Adrenal gland (tissue), 12 donors: ENCODE measurements around the gene PSD. TPM values are rescaled to one million over a fixed set of nuclear protein-coding genes. Genes with fewer than 3 reads are reported as not detected.
A peak's percentile ranks its signal among the peaks of the same experiment; 100 is the strongest.

ENCODE experiments used
- DNase-seq, 7 donors: peaks; one replicate each; pipeline ENCODE4 v3.0.0-alpha.2; 2019 to 2020
- H3K27ac ChIP-seq, 5 donors: fragments of 200-600 bp; sonication (generic) in 4 of 5; 1 replicate in 3 of 5; 2 replicates in 2 of 5; pipeline versions ENCODE4 v1.5.1 to v1.8.0; 2016 to 2020; ENCODE audit warnings: mild to moderate bottlenecking in 1 of 5
- H3K27me3 ChIP-seq: fragments of 200-600 bp; 2 replicates; pipeline ENCODE4 v1.8.0; 2021
- H3K36me3 ChIP-seq, 2 donors: fragments of 200-600 bp; replicated peaks in 1 of 2; 1 replicate in 1 of 2; 2 replicates in 1 of 2; pipeline versions ENCODE4 v1.5.1 to v1.8.0; 2018 to 2022
- H3K4me1 ChIP-seq, 2 donors: fragments of 200-600 bp; replicated peaks in 1 of 2; 1 replicate in 1 of 2; 2 replicates in 1 of 2; pipeline versions ENCODE4 v1.5.1 to v1.8.0; 2018 to 2021
- H3K4me3 ChIP-seq, 4 donors: fragments of 200-600 bp; sonication (generic) in 3 of 4; one replicate each; pipeline ENCODE4 v1.5.1; 2016 to 2018
- H3K9me3 ChIP-seq, 3 donors: fragments of 200-600 bp; sonication (generic) in 1 of 3; replicated peaks in 1 of 3; 1 replicate in 2 of 3; 2 replicates in 1 of 3; pipeline versions ENCODE4 v1.5.1 to v1.8.0; 2016 to 2021
- POLR2A ChIP-seq, 2 donors: fragments of 450-650 bp; IDR thresholded peaks; one replicate each; pipeline ENCODE4 v1.6.1; 2017; ENCODE audit warnings: antibody characterized with exemption in 2 of 2, mild to moderate bottlenecking in 2 of 2, moderate library complexity in 1 of 2
- WGBS, 4 donors: extraction: QIAGEN DNeasy Blood & Tissue Kit in 2 of 4; methylation state at CpG; one replicate each; pipeline versions ENCODE4 v1.1.5 to v1.1.7; 2013 to 2017; 5-methylcytosine and 5-hydroxymethylcytosine counted together
- intact Hi-C, 2 donors: fragments of 100-400 bp; cut with DNase I; formaldehyde crosslinking; loops; one replicate each; pipeline versions ENCODE4 v1.14.1 to v1.15.0; 2022 to 2023
- polyA plus RNA-seq, 3 donors: library from polyadenylated mRNA; stranded (reverse); fragments of 200-250 nt in 2 of 3; fragments of 350-450 nt in 1 of 3; fragmentation: Illumina TruSeq in 1 of 3; extraction: RNeasy Lipid Tissue Mini Kit (QIAGEN cat#74804) in 1 of 3; gene quantifications; one replicate each; pipeline ENCODE4 v1.2.3, GENCODE V29; 2013 to 2014
- total RNA-seq, 9 donors: library from RNA; depleted of rRNA in 4 of 9; stranded (reverse); fragments of >200 nt in 4 of 9; fragments of 120-200 nt in 1 of 9; fragmentation: NEBNext Ultra II Directional in 1 of 9; extraction: Animal tissue kit (Norgen Biotek cat#: 25700) in 1 of 9; gene quantifications; one replicate each; pipeline versions ENCODE4 v1.1.0 to v1.2.4, GENCODE V29; 2013 to 2023
- TF ChIP-seq, protein P1 (sequence below), 6 experiments: fragments of 450-650 bp in 4 of 6; fragments of 200-600 bp in 2 of 6; sonication (generic) in 1 of 6; IDR thresholded peaks; 1 replicate in 5 of 6; 2 replicates in 1 of 6; pipeline versions ENCODE4 v1.5.1 to v1.8.0; 2016 to 2021; ENCODE audit warnings: antibody characterized with exemption in 6 of 6, mild to moderate bottlenecking in 2 of 6, moderate library complexity in 1 of 6
- donor health status: healthy with polysubstance abuse.
- donor health status: Bipolar disorder and iron deficiency.
- donor health status: DM: yes; HTN: yes; CAD: no.
- donor health status: DM: no; HTN: no; CAD: no.
- donor health status: DM: no; HTN: no; CAD: no.
- donor health status: DM: yes; HTN: yes; CAD: no.

Gene PSD
- total and polyA plus RNA-seq, 12 donors, result 0.54 to 43.7 (median 9.4) TPM; not detected in 1

- Histone ChIP-seq H3K4me1 (peaks cover 8 to 19% of the 10 kb centered on the region in 2 donors), H3K36me3 (no peaks in the 10 kb centered on the region), H3K27me3 (no peaks in the 10 kb centered on the region), H3K9me3 (no peaks in the 10 kb centered on the region), H3K27ac (peak overlapping the region in 3 of 5 donors; percentile 65 to 81 (median 77)), H3K4me3 (peak overlapping the region in 3 of 4 donors; percentile 57 to 74 (median 66))
- intact Hi-C loops, result no loop called here
- WGBS, 4 donors, result 8 to 15% (median 9%) methylated on average over 4 of the region's 4 CpGs
- no peak for DNase-seq
- TF ChIP-seq POLR2A (IDR thresholded peaks at IDR 0.05), result no peak
- TF ChIP-seq, protein P1, sequence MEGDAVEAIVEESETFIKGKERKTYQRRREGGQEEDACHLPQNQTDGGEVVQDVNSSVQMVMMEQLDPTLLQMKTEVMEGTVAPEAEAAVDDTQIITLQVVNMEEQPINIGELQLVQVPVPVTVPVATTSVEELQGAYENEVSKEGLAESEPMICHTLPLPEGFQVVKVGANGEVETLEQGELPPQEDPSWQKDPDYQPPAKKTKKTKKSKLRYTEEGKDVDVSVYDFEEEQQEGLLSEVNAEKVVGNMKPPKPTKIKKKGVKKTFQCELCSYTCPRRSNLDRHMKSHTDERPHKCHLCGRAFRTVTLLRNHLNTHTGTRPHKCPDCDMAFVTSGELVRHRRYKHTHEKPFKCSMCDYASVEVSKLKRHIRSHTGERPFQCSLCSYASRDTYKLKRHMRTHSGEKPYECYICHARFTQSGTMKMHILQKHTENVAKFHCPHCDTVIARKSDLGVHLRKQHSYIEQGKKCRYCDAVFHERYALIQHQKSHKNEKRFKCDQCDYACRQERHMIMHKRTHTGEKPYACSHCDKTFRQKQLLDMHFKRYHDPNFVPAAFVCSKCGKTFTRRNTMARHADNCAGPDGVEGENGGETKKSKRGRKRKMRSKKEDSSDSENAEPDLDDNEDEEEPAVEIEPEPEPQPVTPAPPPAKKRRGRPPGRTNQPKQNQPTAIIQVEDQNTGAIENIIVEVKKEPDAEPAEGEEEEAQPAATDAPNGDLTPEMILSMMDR (IDR thresholded peaks at IDR 0.05), result no peak
Observed at GRCh38 chr10:102431452-102432124, 13.0 kb upstream of the PSD start.

GRCh38 chr10:102429468-102429867 is 10.9 kb upstream of the PSD start:
- no peak overlapping the region for H3K4me3 ChIP-seq
- H3K9me3 ChIP-seq, result no peaks in the 10 kb centered on the region
- no peak overlapping the region for H3K27ac ChIP-seq
- DNase-seq, result no peak
- H3K27me3 ChIP-seq, result no peaks in the 10 kb centered on the region
- 61 to 83% (median 73%) methylated on average over 5 to 8 of the region's 8 CpGs for WGBS, 4 donors
- H3K36me3 ChIP-seq, result peaks cover 0 to 4% of the 10 kb centered on the region in 2 donors
- TF ChIP-seq POLR2A (IDR thresholded peaks at IDR 0.05), result no peak
- TF ChIP-seq, protein P1 (IDR thresholded peaks at IDR 0.05), result no peak
- intact Hi-C loops, result no loop called here
- peaks cover 8 to 19% of the 10 kb centered on the region in 2 donors for H3K4me1 ChIP-seq

GRCh38 chr10:102426803-102427287 is 8.3 kb upstream of the PSD start:
- Histone ChIP-seq H3K36me3 (peaks cover 0 to 20% of the 10 kb centered on the region in 2 donors), H3K27ac (no peak overlapping the region), H3K27me3 (no peaks in the 10 kb centered on the region), H3K9me3 (no peaks in the 10 kb centered on the region), H3K4me3 (no peak overlapping the region), H3K4me1 (peaks cover 19 to 31% of the 10 kb centered on the region in 2 donors)
- TF ChIP-seq, protein P1 (IDR thresholded peaks at IDR 0.05), result no peak
- intact Hi-C loops, result no loop called here
- 74 to 81% (median 76%) methylated on average over 7 of the region's 7 CpGs for WGBS, 4 donors
- DNase-seq, result no peak

GRCh38 chr10:102425444-102425843 is 6.9 kb upstream of the PSD start:
- intact Hi-C loops, result no loop called here
- no peak overlapping the region for H3K27ac ChIP-seq
- H3K27me3 ChIP-seq, result no peaks in the 10 kb centered on the region
- no peak for DNase-seq
- WGBS, 4 donors, result 79 to 100% (median 89%) methylated on average over 1 of the region's 1 CpG
- no peaks in the 10 kb centered on the region for H3K9me3 ChIP-seq
- H3K36me3 ChIP-seq, result peaks cover 0 to 20% of the 10 kb centered on the region in 2 donors
- peaks cover 13 to 24% of the 10 kb centered on the region in 2 donors for H3K4me1 ChIP-seq
- TF ChIP-seq POLR2A (IDR thresholded peaks at IDR 0.05), result no peak
- TF ChIP-seq, protein P1 (IDR thresholded peaks at IDR 0.05), result no peak
- no peak overlapping the region for H3K4me3 ChIP-seq
